NCI-H1092 (cell line): ENCODE measurements around the gene SLC4A1AP.
"Not testable (repeated sequence)": the region's sequence is repeated elsewhere in the genome, so short reads cannot be mapped to it uniquely, and the experiment has no call there.

Source experiments
- DNase-seq: peaks from one replicate; lab custom pipeline; 2025; lab: John Stamatoyannopoulos, UW

SLC4A1AP gene

DNA sequence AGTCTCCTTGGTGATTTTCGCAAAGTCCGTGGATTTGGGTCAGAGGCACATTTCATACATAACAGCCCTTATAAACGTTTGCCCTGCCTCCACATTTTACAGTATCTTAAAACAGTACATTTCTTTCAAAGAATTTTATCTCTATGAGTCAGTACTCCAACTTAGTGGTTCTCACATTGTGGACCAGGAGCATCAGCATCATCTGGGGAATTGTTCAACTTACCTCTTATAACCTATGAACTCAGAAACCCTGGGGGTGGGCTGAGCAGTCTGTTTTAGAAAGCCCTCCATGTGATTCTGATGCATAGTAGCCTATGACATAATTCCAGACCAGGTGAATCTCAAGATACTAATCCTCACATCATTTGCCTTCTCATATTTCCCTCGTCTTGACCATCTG is 12.6 kb upstream of the SLC4A1AP start:
- DNase-seq, result no peak

DNA sequence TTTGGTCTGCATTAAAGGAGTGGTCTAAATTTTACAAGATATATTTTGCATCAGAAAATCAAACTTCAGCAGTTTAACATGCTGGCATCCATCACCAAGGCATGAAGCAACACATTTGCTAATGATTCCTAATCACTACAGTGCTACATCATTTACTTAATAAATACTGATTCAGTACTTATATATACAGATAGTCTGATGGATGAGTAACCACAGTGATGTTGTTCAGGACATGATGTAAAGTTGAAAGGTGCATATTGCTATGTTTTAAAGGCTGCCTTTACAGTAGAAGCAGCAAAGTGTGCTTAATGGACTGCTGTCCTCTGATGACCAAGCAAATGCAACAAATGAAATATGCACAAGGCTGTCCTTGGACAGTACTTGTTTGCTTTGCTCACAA is 11.3 kb upstream of the SLC4A1AP start:
- no peak for DNase-seq

DNA sequence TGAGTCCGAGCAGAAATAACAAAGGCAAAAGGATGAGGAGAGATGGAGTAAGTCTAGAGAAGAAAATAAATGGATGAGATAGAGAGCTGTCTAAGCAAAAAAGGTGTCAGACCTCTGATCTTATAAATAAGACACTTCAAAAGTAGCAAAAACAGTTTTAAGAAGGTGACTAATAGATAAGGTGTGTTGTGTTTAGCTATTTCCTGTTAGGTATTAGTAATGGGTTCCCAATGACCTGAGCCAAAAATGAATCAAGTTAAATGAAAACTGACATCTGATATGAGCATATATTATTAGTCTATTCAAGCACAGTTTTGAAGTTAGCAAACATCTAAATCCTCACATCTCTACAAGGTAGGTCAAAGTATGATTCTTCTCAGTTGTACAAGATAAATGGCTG is 10.9 kb upstream of the SLC4A1AP start:
- no peak for DNase-seq

- no peak for DNase-seq
Observed at GRCh38 chr2:27653397-27653796, 10.3 kb upstream of the SLC4A1AP start.

GRCh38 chr2:27655155-27655951 is 8.3 kb upstream of the SLC4A1AP start:
- no peak for DNase-seq

GRCh38 chr2:27661371-27661770 is 2.3 kb upstream of the SLC4A1AP start:
- DNase-seq, result no peak

- DNase-seq, result no peak
Observed at GRCh38 chr2:27664154-27664574, 475 bp downstream of the SLC4A1AP start.

GRCh38 chr2:27664622-27665363 is 1.1 kb downstream of the SLC4A1AP start:
- DNase-seq, result no peak

DNA sequence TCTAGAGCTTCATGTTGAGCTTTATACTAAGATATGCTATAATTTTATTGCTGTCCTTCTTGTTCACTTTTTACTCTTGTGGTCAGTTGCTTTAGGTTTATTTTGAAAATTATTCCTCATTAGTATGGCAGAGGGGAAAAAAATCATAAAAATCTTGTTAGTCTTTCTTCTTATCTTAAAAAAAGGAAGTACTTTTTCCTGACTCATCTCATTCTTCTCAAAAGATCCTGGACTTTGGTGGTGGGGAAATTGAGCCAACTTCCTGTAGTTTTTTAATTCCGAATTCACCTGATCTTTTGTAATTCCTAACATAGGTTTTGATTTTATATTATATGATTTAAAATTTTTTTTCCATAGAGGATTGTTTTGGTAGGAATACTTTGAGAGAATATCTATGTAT is 3.8 kb downstream of the SLC4A1AP start:
- no peak for DNase-seq

- DNase-seq, result no peak
Observed at GRCh38 chr2:27671235-27671634, 7.5 kb downstream of the SLC4A1AP start.

DNA sequence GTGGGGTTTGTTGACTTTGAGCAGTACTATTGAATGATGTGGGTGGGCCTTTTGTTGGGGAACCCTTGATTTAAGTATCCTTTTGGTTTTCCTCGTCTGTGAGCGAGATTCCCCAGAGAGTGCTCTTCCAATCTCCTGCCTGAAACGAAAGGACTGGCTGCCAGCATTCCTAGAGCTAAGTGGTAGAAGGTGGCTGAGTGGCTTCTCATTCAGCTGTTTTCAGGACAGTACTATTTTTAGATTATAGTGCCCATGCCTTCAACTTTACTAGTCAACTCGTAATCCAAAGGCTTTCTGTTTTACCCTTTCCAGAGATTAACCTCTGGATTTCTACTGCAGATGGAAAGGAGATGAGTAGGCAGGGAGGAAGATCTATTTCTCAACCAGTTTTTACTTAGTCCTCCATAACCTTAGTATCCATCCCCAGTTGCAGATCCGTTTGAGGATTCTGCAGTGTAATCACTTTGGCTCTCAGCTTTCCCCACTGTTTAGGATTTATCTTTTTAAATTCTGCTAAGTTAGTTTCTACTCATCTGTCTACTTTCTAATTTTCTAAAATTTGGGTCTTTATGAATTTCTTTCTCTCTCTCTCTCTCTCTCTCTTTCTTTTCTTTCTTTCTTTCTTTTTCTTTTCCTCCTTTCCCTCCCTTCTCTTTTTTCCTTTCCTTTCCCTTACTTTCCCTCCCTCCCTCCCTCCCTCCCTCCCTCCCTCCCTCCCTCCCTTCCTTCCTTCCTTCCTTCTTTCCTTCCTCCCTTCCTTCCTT is 9.2 kb downstream of the SLC4A1AP start:
- no peak for DNase-seq

DNA sequence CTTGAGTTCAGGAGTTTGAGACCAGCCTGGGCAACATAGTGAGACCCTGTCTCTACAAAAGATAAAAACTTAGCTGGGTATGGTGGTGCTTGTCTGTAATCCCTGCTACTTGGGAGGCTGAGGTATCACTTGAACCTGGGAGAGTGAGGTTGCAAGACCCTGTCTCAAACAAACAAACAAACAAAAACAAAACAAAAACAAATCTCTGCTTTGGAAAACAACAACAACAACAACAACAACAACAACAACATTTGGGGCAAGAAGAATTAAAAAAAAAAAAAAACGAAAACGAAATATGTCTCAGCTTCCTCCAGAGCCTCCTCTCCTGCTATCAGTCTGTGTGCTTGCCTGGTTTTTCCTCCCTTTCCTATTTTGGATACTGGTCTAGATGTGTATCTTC is 16.9 kb downstream of the SLC4A1AP start:
- no peak for DNase-seq

GRCh38 chr2:27681841-27682240 is 18.2 kb downstream of the SLC4A1AP start:
- no peak for DNase-seq

- DNase-seq, result not testable (repeated sequence)
Observed at GRCh38 chr2:27682334-27682771, 18.7 kb downstream of the SLC4A1AP start.

- DNase-seq, result peak; percentile 85
Observed at GRCh38 chr2:27683390-27684071, 19.8 kb downstream of the SLC4A1AP start.

DNA sequence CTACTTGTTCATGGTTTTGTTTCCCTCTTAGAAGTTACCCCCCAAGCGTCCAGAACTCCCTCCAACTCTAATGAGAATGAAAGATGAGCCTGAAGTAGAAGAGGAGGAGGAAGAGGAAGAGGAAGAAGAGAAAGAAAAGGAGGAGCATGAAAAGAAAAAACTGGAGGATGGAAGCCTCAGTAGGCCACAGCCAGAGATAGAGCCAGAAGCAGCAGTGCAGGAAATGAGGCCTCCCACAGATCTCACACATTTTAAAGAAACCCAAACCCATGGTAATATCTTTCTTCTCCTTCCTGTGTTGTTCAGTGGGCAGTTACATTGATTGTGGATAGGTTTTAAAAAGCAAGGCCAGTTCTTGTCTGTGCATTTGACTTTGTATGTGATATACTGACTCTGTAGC is 21.3 kb downstream of the SLC4A1AP start:
- not testable (repeated sequence) for DNase-seq

DNA sequence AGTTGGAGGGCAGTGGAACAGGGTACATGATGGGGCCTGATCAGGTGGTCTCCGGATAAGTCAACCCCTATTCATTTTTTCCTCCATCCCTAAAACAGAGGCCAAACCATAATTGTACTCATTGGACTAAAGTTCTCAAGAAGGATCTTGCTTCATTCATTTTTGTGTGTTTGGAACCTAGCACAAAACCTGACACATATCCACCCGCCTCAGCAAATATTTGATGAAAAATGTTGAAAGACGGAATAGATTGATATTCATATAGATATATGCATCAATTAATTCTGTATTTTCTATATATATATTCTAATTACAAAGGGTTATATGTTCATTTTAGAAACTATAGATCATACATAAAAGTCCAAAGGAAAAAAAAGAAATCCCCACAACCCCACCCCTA is 21.9 kb downstream of the SLC4A1AP start:
- no peak for DNase-seq

DNA sequence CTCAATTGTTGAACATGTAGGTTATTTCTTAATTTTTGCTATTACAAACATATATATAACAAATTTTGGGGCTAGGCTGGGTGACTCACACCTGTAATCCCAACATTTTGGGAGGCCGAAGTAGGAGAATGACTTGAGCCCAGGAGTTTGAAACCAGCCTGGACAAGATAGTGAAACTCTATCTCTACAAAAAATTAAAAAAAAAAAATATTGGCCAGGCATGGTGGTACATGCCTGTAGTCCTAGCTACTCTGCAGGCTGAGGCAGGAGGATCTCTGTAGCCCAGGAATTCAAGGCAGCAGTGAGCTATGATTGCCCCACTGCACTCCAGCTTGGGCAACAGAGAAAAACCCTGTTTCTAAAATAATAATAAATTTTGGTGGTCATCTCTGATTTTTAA is 23.5 kb downstream of the SLC4A1AP start:
- DNase-seq, result no peak

- no peak for DNase-seq
Observed at GRCh38 chr2:27689424-27689823, 25.7 kb downstream of the SLC4A1AP start.

GRCh38 chr2:27690052-27690451 is 26.4 kb downstream of the SLC4A1AP start:
- no peak for DNase-seq

GRCh38 chr2:27697660-27698059 is 34.0 kb downstream of the SLC4A1AP start:
- no peak for DNase-seq

GRCh38 chr2:27701676-27702075 is 38.0 kb downstream of the SLC4A1AP start:
- peak; percentile 2 for DNase-seq
